Left cardiac atrium (tissue), 4 donors: Measurements from ENCODE around the gene GOLPH3. TPM values are rescaled to one million over a fixed set of nuclear protein-coding genes. Genes with fewer than 3 reads are reported as not detected.
"Not testable (repeated sequence)": the region's sequence is repeated elsewhere in the genome, so short reads cannot be mapped to it uniquely, and the experiment has no call there.

Experiments used
- ATAC-seq, 2 donors: fragments of 200-7000 bp; cut with Tn5 transposase; one replicate each; pipeline ENCODE4 v1.9.1; 2020; ENCODE audit warnings: mild to moderate bottlenecking in 2 of 2, moderate library complexity in 2 of 2
- DNase-seq: peaks from one replicate; pipeline ENCODE4 v3.0.0-alpha.2; 2020
- intact Hi-C, 2 donors: fragments of 100-400 bp; cut with DNase I; formaldehyde crosslinking; loops; one replicate each; pipeline versions ENCODE4 v1.14.1 to v1.15.1; 2022 to 2023
- total RNA-seq, 2 donors: library from RNA; stranded (reverse); fragmentation: NEBNext Ultra II Directional; extraction: Animal tissue kit (Norgen Biotek cat#: 25700); gene quantifications; one replicate each; pipeline ENCODE4 v1.2.1, GENCODE V29; 2021
- donor health status: DM: no; HTN: yes; CAD: no.
- donor health status: DM: no; HTN: yes; CAD: no; lungs with severe emphysema.
- donor health status: DM: yes; HTN: yes; CAD: no.
- donor health status: Dilated cardiomyopathy.

The GOLPH3 gene
- total RNA-seq, 2 donors from 2014 or later: 48.0 to 72.2 TPM

DNA sequence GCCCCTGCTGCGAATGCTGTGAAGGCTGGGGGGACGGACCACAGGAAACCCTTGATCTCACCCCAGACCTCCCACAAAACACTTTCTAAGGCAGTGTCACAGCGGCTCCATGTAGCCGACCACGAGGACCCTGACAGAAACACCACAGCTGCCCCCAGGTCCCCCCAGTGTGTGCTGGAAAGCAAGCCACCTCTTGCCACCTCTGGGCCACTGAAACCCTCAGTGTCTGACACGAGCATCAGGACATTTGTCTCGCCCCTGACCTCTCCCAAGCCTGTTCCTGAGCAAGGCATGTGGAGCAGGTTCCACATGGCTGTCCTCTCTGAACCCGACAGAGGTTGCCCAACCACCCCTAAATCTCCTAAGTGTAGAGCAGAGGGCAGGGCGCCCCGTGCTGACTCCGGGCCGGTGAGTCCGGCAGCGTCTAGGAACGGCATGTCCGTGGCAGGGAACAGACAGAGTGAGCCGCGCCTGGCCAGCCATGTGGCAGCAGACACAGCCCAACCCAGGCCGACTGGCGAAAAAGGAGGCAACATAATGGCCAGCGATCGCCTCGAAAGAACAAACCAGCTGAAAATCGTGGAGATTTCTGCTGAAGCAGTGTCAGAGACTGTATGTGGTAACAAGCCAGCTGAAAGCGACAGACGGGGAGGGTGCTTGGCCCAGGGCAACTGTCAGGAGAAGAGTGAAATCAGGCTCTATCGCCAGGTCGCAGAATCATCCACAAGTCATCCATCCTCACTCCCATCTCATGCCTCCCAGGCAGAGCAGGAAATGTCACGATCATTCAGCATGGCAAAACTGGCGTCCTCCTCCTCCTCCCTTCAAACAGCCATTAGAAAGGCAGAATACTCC, 84.7 kb downstream of the GOLPH3 start:
- ATAC-seq (no peak), DNase-seq (no peak)
- intact Hi-C loops: loop anchor here in 1 of 2 donors (5.0 kb wide), 1 partner anchor 267 kb away; no protein-coding TSS in a partner anchor

DNA sequence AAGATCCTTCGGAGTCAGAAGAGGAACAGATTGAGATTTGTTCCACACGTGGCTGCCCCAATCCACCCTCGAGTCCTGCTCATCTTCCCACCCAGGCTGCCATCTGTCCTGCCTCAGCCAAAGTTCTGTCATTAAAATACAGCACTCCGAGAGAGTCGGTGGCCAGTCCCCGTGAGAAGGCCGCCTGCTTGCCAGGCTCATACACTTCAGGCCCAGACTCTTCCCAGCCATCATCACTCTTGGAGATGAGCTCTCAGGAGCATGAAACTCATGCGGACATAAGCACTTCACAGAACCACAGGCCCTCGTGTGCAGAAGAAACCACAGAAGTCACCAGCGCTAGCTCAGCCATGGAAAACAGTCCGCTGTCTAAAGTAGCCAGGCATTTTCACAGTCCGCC, 85.9 kb downstream of the GOLPH3 start:
- intact Hi-C loops: loop anchor here in 1 of 2 donors (5.0 kb wide), 1 partner anchor 266 kb away; no protein-coding TSS in a partner anchor
- ATAC-seq: no peak
- no peak for DNase-seq

DNA sequence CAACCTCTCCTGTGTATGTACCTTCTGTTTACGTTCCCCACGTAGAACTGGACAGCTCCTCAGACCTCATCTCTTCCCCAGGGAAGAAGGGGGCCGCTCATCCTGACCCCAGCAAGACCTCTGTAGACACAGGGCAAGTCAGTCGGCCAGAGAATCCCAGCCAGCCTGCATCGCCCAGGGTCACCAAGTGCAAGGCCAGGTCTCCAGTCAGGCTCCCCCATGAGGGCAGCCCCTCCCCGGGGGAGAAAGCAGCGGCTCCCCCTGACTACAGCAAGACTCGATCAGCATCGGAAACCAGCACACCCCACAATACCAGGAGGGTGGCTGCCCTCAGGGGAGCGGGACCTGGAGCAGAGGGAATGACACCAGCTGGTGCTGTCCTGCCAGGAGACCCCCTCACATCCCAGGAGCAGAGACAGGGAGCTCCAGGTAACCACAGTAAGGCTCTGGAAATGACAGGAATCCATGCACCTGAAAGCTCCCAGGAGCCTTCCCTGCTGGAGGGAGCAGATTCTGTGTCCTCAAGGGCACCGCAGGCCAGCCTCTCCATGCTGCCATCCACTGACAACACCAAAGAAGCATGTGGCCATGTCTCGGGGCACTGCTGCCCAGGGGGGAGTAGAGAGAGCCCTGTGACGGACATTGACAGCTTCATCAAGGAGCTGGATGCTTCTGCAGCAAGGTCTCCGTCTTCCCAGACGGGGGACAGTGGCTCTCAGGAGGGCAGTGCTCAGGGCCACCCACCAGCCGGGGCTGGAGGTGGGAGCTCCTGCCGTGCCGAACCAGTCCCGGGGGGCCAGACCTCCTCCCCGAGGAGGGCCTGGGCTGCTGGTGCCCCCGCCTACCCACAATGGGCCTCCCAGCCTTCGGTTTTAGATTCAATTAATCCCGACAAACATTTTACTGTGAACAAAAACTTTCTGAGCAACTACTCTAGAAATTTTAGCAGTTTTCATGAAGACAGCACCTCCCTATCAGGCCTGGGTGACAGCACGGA, 86.7 kb downstream of the GOLPH3 start:
- intact Hi-C loops: loop anchor here in 1 of 2 donors (5.0 kb wide), 1 partner anchor 265 kb away; no protein-coding TSS in a partner anchor
- ATAC-seq (no peak), DNase-seq (no peak)

DNA sequence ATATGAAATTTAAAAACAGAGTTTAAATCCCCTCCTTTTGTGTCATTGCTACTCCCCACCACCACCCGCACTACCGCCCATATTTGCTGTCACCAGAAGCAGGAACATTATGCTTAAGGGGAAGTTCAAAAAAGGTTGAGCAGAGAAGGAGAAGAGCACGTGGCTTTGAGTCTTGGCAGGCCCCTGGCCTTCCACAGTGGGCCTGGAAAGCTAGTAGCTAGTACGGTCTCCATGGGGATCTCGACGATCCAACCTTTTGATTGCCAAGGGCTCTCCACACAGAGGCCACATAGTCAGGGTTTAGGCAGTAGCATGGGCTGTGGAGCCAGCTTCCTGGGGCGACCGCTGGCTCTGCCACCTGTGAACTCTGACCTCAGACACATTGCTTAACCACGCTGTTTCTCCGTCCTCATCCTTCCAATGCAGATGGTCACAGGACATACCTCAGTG, 90.1 kb downstream of the GOLPH3 start:
- intact Hi-C loops: no loop called here
- ATAC-seq (peak; percentile 34 to 85), DNase-seq (no peak)

DNA sequence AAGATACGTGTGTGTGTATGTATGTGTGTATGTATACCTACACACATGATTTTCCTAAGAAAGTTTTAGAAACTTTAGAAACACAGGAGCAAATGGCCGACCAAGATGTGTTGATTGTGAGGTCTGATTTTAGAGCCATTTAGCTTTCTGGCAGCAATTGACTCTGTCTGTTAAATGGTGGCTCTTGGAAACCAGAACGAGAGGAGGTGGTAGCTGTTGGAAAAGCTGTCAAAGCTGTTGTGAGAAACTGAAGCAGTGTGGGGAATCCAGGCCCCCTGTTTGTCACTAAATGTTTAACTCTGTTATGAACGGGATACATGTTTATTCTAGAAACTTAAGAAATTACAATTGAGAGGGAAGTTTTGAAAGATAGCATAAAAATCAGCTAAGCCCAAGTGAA, 91.4 kb downstream of the GOLPH3 start:
- intact Hi-C loops: no loop called here
- ATAC-seq (no peak), DNase-seq (no peak)

DNA sequence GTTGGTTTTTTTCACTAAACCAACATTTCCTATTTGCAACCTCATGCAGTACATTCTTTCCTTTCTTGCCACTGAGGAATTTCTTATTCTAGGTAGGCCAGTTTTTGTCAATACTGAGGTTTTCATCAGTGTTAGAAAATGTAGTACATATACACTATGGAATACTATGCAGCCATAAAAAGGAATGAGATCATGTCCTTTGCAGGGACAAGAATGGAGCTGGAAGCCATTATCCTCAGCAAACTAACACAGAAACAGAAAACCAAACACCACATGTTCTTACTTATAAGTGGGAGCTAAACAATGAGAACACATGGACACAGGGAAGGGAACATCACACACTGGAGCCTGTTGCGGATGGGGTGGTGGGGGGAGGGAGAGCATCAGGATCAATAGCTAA, 93.6 kb downstream of the GOLPH3 start:
- ATAC-seq, DNase-seq, intact Hi-C loops: not testable (repeated sequence)

DNA sequence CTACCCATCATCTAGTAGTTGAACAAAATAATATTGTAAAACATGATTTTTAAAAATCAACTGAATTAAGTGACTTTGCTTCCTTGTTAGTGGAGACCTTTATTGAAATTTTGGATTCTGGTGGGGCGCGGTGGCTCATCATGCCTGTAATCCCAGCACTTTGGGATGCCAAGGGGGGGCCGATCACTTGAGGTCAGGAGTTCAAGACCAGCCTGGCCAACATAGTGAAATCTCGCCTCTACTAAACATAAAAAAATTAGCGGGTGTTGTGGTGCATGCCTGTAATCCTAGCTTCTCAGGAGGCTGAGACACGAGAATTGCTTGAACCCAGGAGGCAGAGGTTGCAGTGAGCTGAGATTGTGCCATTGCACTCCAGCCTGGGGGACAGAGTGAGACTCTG, 95.3 kb downstream of the GOLPH3 start:
- not testable (repeated sequence) for DNase-seq, ATAC-seq
- intact Hi-C loops: loop anchor here in 1 of 2 donors (5.0 kb wide), 1 partner anchor 252 kb away; no protein-coding TSS in a partner anchor

DNA sequence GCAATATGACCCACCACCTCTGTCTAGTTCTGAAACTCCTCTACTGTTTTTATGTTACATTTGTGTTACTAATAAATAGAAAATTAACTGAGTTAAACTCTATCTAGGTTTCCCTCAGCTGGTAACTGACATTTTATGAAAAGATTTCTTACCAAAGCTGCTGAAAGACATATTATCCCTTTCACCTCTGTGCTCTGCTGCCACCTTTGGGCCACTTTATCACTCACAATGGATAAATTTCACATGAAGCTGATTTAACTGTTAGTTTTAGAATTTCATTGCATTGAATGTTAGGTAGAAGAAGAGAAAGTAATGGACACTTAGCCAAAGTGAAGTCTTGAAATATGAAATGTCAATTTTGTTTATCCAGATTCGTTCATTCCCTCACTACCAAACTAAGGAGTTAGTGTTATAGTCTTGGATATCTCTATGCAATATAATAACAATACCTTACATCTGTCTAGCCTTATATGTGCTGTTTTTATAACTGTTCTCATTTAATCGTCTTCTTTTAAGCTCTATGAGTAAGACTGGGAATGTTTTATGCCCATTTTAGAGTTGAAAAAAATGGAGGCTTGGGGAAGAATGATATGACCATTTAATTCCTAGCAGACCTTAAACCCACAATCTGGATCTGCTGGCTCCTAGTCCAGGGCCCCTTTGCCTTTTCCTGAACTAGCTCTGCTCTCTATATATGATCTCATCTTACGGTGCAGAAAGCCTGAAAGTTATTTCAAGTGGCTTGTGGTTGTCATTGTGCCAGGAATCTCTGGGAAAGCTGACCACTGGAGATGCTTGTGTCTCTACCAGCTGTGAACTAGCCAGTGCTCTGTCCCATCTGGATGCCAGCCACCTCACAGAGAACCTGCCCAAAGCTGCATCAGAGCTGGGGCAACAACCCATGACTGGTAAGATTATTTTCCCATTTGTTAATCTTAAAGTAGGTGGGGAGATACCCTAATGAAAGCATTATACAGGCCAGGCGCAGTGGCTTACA, 97.1 kb downstream of the GOLPH3 start:
- ATAC-seq: peak; percentile 75 to 80
- intact Hi-C loops: loop anchor here in 1 of 2 donors (5.0 kb wide), 1 partner anchor 250 kb away; no protein-coding TSS in a partner anchor
- DNase-seq: peak; percentile 51

Other genes with a start within 250 kb of the GOLPH3 start
- 10 to 100 TPM; 19.6 to 24.9 TPM for gene MTMR12, start 138.6 kb upstream of the GOLPH3 start, total RNA-seq